Liver (tissue), 9 donors: ENCODE results near the gene C3. TPM values are rescaled to one million over a fixed set of nuclear protein-coding genes. Genes with fewer than 3 reads are reported as not detected.
"Not testable (repeated sequence)": the region's sequence is repeated elsewhere in the genome, so short reads cannot be mapped to it uniquely, and the experiment has no call there.

ENCODE experiments used
- DNase-seq: peaks from one replicate; pipeline ENCODE4 v3.0.0-alpha.2; 2017; ENCODE audit warnings: low spot score
- H3K27ac ChIP-seq, 2 donors: one replicate each; pipeline ENCODE4 v1.7.0; 2013; ENCODE audit warnings: inconsistent platforms in 2 of 2, low read length in 2 of 2, control low read depth in 1 of 2, low read depth in 1 of 2, mild to moderate bottlenecking in 1 of 2
- H3K27me3 ChIP-seq, 4 donors: one replicate each; pipeline versions ENCODE4 v1.6.1 to v1.7.0; 2013; ENCODE audit warnings: low read length in 3 of 4, inconsistent platforms in 1 of 4, mild to moderate bottlenecking in 1 of 4, moderate library complexity in 1 of 4; ENCODE audit not compliant: control insufficient read depth in 4 of 4, insufficient read depth in 4 of 4
- H3K36me3 ChIP-seq, 4 donors: one replicate each; pipeline versions ENCODE4 v1.6.1 to v1.7.0; 2013; ENCODE audit warnings: low read length in 3 of 4, mild to moderate bottlenecking in 3 of 4, low read depth in 1 of 4, moderate library complexity in 1 of 4; ENCODE audit not compliant: control insufficient read depth in 4 of 4, insufficient read depth in 3 of 4
- H3K4me1 ChIP-seq, 4 donors: one replicate each; pipeline versions ENCODE4 v1.6.1 to v1.7.0; 2013; ENCODE audit warnings: low read length in 3 of 4, mild to moderate bottlenecking in 3 of 4, moderate library complexity in 1 of 4; ENCODE audit not compliant: control insufficient read depth in 4 of 4, insufficient read depth in 4 of 4
- H3K4me3 ChIP-seq, 3 donors: one replicate each; pipeline versions ENCODE4 v1.6.1 to v1.7.0; 2013; ENCODE audit warnings: low read length in 3 of 3, control low read depth in 1 of 3, low read depth in 1 of 3, mild to moderate bottlenecking in 1 of 3
- H3K9ac ChIP-seq, 2 donors: one replicate each; pipeline ENCODE4 v1.7.0; 2013; ENCODE audit warnings: low read length in 2 of 2, mild to moderate bottlenecking in 2 of 2, moderate library complexity in 2 of 2, control low read depth in 1 of 2, low read depth in 1 of 2
- H3K9me3 ChIP-seq, 4 donors: one replicate each; pipeline versions ENCODE4 v1.6.1 to v1.7.0; 2013; ENCODE audit warnings: low read length in 3 of 4; ENCODE audit not compliant: control insufficient read depth in 4 of 4
- FOXA2 ChIP-seq: IDR thresholded peaks from 2 replicates; pipeline ENCODE4 v1.6.1; 2016; ENCODE audit warnings: antibody characterized with exemption
- HNF4G ChIP-seq: IDR thresholded peaks from 2 replicates; pipeline ENCODE4 v1.6.1; 2016; ENCODE audit warnings: antibody characterized with exemption
- NR2F2 ChIP-seq: IDR thresholded peaks from 2 replicates; pipeline ENCODE4 v1.6.1; 2016; ENCODE audit warnings: antibody characterized with exemption
- RAD21 ChIP-seq, 2 donors: IDR thresholded peaks; 2 replicates each; pipeline ENCODE4 v1.6.1; 2016; ENCODE audit warnings: antibody characterized with exemption in 2 of 2, mild to moderate bottlenecking in 2 of 2
- RXRA ChIP-seq, 2 donors: IDR thresholded peaks; 2 replicates each; pipeline ENCODE4 v1.6.1; 2017 to 2018; ENCODE audit warnings: antibody characterized with exemption in 2 of 2, mild to moderate bottlenecking in 1 of 2
- TAF1 ChIP-seq: conservative IDR thresholded peaks from 2 replicates; pipeline ENCODE4 v1.6.1; 2016; ENCODE audit warnings: antibody characterized with exemption, mild to moderate bottlenecking
- YY1 ChIP-seq: IDR thresholded peaks from 2 replicates; pipeline ENCODE4 v1.6.1; 2016; ENCODE audit warnings: antibody characterized with exemption, mild to moderate bottlenecking
- WGBS: extraction: QIAGEN DNeasy Blood & Tissue Kit; methylation state at CpG from one replicate; pipeline ENCODE4 v1.1.7; 2013; 5-methylcytosine and 5-hydroxymethylcytosine counted together
- polyA plus RNA-seq, 2 donors: library from polyadenylated mRNA; stranded (reverse) in 1 of 2; unstranded in 1 of 2; fragments of 200-250 nt in 1 of 2; fragments of >200 nt in 1 of 2; fragmentation: Nextera tagmentation in 1 of 2; extraction: Ambion mirVana in 1 of 2; gene quantifications; one replicate each; pipeline versions ENCODE4 v1.2.1 to v1.2.3, GENCODE V29; 2013 to 2015
- total RNA-seq, 2 donors: library from RNA; depleted of rRNA; stranded (reverse); fragments of >200 nt; gene quantifications; one replicate each; pipeline ENCODE4 v1.2.3, GENCODE V29; 2014
- TF ChIP-seq, protein P1 (sequence below): IDR thresholded peaks from 2 replicates; pipeline ENCODE4 v1.6.1; 2016; ENCODE audit warnings: antibody characterized with exemption, mild to moderate bottlenecking
- TF ChIP-seq, protein P2 (sequence below): IDR thresholded peaks from 2 replicates; pipeline ENCODE4 v1.6.1; 2016; ENCODE audit warnings: antibody characterized with exemption
- TF ChIP-seq, protein P3 (sequence below): fragments of 150-350 bp; IDR thresholded peaks from 2 replicates; pipeline ENCODE4 v1.5.1; 2017; ENCODE audit warnings: improper control_type of control experiment, low read depth, low read length; ENCODE audit not compliant: missing input control
- donor health status: healthy.
- donor health status: healthy.
- donor health status: healthy.
- donor health status: healthy.
- donor health status: healthy.

Gene C3
- total and polyA plus RNA-seq, 4 donors = 4,543 to 9,349 (median 8,015) TPM

DNA sequence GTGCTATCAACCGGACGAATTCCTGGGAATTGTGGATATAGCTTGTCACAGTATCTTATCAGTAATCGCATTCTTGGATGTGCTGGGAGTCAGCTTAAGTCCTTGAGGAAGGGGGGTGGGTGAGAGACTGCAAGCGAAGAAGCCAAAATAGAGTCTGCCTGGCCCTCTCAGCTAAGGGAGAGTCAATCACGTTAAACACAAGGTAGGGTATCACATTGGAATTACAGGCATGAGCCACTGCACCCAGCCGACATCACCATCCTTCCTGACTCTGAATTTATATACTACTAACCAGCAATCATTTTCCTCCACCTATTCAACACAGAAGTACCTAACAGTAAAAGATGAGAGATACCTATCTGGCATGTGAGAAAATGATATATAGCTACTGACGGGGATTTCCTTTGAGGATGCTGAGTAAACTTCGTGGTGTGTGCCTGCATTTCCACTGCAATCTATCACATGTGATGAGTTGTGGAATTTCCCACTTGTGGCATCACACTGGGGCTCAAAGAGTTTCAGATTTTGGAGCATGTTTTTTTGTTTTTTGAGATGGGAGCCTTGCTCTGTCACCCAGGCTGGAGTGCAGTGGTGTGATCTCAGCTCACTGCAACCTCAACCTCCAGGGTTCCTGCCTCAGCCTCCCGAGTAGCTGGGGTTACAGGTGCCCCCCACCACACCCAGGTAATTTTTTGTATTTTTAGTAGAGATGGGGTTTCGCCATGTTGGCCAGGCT lies 58.8 kb downstream of the C3 start:
- peaks cover 0 to 12% (median 0%) of the 10 kb centered on the region in 4 donors for H3K36me3 ChIP-seq
- not testable (repeated sequence) for H3K4me1 ChIP-seq, H3K9me3 ChIP-seq, H3K27me3 ChIP-seq, DNase-seq, H3K9ac ChIP-seq, H3K27ac ChIP-seq, H3K4me3 ChIP-seq
- 32% methylated on average over 10 of the region's 10 CpGs for WGBS

DNA sequence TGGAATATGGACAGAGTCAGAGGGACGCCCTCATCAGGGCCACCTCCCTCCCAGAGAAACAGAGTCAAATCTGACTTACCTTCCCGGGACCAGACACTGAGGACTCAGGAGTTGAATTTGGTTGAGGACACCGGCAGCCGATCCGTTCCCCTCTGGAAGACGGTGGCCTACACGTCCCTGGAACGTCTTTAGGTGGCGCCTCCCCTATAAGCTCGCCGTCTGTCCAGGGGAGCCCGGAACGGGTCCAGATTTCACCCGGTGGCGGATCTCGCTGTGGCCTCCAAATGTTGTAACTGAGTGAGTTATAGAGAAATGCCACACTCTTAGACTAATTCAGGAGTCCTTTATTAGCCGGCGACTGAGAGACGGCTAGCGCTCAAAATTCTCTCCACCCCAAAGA lies 59.5 kb downstream of the C3 start:
- no peak overlapping the region for H3K9ac ChIP-seq
- H3K36me3 ChIP-seq = peaks cover 0 to 12% (median 0%) of the 10 kb centered on the region in 4 donors
- WGBS = 26% methylated on average over 20 of the region's 20 CpGs
- TF ChIP-seq RXRA (IDR thresholded peaks at IDR 0.05) = no peak
- no peak for TF ChIP-seq FOXA2
- TF ChIP-seq, protein P1, sequence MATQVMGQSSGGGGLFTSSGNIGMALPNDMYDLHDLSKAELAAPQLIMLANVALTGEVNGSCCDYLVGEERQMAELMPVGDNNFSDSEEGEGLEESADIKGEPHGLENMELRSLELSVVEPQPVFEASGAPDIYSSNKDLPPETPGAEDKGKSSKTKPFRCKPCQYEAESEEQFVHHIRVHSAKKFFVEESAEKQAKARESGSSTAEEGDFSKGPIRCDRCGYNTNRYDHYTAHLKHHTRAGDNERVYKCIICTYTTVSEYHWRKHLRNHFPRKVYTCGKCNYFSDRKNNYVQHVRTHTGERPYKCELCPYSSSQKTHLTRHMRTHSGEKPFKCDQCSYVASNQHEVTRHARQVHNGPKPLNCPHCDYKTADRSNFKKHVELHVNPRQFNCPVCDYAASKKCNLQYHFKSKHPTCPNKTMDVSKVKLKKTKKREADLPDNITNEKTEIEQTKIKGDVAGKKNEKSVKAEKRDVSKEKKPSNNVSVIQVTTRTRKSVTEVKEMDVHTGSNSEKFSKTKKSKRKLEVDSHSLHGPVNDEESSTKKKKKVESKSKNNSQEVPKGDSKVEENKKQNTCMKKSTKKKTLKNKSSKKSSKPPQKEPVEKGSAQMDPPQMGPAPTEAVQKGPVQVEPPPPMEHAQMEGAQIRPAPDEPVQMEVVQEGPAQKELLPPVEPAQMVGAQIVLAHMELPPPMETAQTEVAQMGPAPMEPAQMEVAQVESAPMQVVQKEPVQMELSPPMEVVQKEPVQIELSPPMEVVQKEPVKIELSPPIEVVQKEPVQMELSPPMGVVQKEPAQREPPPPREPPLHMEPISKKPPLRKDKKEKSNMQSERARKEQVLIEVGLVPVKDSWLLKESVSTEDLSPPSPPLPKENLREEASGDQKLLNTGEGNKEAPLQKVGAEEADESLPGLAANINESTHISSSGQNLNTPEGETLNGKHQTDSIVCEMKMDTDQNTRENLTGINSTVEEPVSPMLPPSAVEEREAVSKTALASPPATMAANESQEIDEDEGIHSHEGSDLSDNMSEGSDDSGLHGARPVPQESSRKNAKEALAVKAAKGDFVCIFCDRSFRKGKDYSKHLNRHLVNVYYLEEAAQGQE = no peak
- TF ChIP-seq, protein P2, sequence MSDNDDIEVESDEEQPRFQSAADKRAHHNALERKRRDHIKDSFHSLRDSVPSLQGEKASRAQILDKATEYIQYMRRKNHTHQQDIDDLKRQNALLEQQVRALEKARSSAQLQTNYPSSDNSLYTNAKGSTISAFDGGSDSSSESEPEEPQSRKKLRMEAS = no peak
- no peak for TF ChIP-seq HNF4G
- TF ChIP-seq RAD21 (IDR thresholded peaks at IDR 0.05) = no peak
- no peak for TF ChIP-seq YY1
- TF ChIP-seq, protein P3, sequence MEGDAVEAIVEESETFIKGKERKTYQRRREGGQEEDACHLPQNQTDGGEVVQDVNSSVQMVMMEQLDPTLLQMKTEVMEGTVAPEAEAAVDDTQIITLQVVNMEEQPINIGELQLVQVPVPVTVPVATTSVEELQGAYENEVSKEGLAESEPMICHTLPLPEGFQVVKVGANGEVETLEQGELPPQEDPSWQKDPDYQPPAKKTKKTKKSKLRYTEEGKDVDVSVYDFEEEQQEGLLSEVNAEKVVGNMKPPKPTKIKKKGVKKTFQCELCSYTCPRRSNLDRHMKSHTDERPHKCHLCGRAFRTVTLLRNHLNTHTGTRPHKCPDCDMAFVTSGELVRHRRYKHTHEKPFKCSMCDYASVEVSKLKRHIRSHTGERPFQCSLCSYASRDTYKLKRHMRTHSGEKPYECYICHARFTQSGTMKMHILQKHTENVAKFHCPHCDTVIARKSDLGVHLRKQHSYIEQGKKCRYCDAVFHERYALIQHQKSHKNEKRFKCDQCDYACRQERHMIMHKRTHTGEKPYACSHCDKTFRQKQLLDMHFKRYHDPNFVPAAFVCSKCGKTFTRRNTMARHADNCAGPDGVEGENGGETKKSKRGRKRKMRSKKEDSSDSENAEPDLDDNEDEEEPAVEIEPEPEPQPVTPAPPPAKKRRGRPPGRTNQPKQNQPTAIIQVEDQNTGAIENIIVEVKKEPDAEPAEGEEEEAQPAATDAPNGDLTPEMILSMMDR = no peak
- TF ChIP-seq TAF1 = no peak
- TF ChIP-seq NR2F2 = no peak
- peaks cover 0 to 4% (median under 1%) of the 10 kb centered on the region in 4 donors for H3K27me3 ChIP-seq
- H3K27ac ChIP-seq = no peak overlapping the region
- no peak overlapping the region for H3K4me3 ChIP-seq
- no peak for DNase-seq
- H3K4me1 ChIP-seq = no peaks in the 10 kb centered on the region
- H3K9me3 ChIP-seq = no peaks in the 10 kb centered on the region

DNA sequence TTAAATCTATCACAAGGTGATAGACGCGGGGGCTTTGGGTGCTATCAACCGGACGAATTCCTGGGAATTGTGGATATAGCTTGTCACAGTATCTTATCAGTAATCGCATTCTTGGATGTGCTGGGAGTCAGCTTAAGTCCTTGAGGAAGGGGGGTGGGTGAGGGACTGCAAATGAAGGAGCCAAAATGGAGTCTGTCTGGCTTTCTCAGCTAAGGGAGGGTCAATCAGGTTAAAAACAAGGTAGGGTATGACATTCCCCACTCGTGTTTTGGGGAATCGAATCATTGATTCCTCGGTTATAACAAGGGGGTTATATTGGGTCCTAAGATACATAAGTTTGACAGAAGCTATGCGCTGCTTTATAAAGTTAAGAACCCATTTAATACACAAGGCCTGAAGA lies 64.1 kb downstream of the C3 start:
- not testable (repeated sequence) for H3K4me1 ChIP-seq, H3K27ac ChIP-seq, H3K9ac ChIP-seq, H3K27me3 ChIP-seq, H3K9me3 ChIP-seq, H3K36me3 ChIP-seq, DNase-seq, H3K4me3 ChIP-seq
- 61% methylated on average over 9 of the region's 9 CpGs for WGBS
